HepG2 (cell line): ENCODE data around the gene RCBTB1.

ENCODE experiments used
- CTCF ChIP-seq: sonication (generic); formaldehyde crosslinking; IDR thresholded peaks from 2 replicates; pipeline ENCODE4 v1.5.0; 2020; ENCODE audit warnings: mild to moderate bottlenecking, missing genetic modification reagents, moderate library complexity
- E2F1 ChIP-seq: sonication (generic); formaldehyde crosslinking; IDR thresholded peaks from 2 replicates; pipeline ENCODE4 v1.5.0; 2020; ENCODE audit warnings: missing genetic modification reagents
- SP4 ChIP-seq: sonication (generic); formaldehyde crosslinking; IDR thresholded peaks from 2 replicates; pipeline ENCODE4 v1.8.1; 2023; ENCODE audit warnings: mild to moderate bottlenecking, missing genetic modification reagents
- ZBTB33 ChIP-seq: sonication (generic); formaldehyde crosslinking; IDR thresholded peaks from 2 replicates; pipeline ENCODE4 v1.4.0; 2020; ENCODE audit warnings: missing genetic modification reagents

GRCh38 chr13:49604570-49604969, 19.2 kb upstream of the RCBTB1 start:
- no peak for TF ChIP-seq ZBTB33 (CRISPR knock-in tag)
- TF ChIP-seq E2F1 (CRISPR knock-in tag) = no peak
- no peak for TF ChIP-seq SP4
- peak; percentile 19; the same call in 1 of the 2 replicates for TF ChIP-seq CTCF
